ENCODE results near the gene CUTA. TPM values are rescaled to one million over a fixed set of nuclear protein-coding genes. Genes with fewer than 3 reads are reported as not detected.

Gene CUTA
- polyA plus RNA-seq, 1 of the 3 experiments (the other 2 are of a cell fraction), result 444 TPM

DNA sequence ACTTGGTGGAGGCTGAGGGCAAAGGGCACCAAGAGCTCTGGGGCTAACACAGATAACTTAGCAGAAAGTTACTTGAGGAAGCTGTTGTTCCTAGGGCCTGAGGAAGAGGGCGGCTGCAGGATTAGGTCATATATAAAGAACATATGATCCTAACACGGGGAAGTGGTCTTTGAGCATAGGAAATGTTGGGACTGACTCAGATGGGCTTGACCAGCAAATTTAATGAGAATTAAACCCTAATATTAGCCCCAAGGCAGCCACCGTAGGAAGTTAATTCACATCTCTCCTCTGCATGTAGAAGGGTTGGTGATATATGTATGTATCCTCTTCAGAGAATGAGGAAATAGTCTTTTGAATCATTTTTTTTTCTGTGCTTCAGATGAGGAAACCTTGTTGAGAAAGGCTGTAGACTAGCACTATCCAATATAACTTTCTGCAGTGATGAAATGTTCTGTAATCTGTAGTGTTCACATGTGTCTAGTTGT lies 27.3 kb upstream of the CUTA start (continued):
- no peak for TF ChIP-seq REST (IDR thresholded peaks at IDR 0.05; ENCODE audit: low read depth, low read length)
- TF ChIP-seq, protein P1, sequence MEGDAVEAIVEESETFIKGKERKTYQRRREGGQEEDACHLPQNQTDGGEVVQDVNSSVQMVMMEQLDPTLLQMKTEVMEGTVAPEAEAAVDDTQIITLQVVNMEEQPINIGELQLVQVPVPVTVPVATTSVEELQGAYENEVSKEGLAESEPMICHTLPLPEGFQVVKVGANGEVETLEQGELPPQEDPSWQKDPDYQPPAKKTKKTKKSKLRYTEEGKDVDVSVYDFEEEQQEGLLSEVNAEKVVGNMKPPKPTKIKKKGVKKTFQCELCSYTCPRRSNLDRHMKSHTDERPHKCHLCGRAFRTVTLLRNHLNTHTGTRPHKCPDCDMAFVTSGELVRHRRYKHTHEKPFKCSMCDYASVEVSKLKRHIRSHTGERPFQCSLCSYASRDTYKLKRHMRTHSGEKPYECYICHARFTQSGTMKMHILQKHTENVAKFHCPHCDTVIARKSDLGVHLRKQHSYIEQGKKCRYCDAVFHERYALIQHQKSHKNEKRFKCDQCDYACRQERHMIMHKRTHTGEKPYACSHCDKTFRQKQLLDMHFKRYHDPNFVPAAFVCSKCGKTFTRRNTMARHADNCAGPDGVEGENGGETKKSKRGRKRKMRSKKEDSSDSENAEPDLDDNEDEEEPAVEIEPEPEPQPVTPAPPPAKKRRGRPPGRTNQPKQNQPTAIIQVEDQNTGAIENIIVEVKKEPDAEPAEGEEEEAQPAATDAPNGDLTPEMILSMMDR (IDR thresholded peaks at IDR 0.05), result no peak

DNA sequence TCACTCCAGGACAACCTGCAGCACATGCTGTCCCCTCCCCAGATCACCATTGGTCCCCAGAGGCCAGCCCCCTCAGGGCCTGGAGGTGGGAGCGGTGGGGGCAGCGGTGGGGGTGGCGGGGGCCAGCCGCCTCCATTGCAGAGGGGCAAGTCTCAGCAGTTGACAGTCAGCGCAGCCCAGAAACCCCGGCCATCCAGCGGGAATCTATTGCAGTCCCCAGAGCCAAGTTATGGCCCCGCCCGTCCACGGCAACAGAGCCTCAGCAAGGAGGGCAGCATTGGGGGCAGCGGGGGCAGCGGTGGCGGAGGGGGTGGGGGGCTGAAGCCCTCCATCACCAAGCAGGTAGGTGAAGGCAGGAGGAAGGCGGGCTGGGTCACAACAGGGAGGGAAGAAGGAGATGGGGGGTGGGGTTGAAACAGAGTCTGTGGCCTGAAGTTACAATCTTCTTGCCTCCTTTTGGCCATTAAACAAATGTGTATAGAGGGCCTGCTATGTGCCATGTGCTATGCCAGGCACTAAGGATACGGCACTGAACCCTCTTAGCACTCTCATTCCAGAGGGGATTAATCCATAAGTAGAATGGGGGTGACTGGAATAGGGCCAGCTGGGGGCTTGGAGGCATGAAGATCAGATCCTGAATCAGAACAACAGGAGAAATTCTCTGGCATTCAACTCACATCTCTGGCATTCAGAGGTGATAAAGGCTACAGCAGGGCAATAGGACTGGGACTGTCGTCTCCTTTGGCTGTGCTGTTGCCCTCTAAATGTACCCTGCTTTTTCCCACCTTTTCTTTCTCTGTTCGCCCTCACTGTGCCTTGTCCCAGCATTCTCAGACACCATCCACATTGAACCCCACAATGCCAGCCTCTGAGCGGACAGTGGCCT lies 26.0 kb upstream of the CUTA start:
- Histone ChIP-seq H3K27ac (ENCODE audit: low read depth in 2 of 2, low read length in 1 of 2) (no peak overlapping the region), H3K4me1 (ENCODE audit: control insufficient read depth in 1 of 2, insufficient read depth in 2 of 2, low read depth in 1 of 2, low read length in 1 of 2) (no peaks in the 10 kb centered on the region), H3K9me3 (no peaks in the 10 kb centered on the region), H2AFZ (ENCODE audit: low read depth) (no peak overlapping the region), H3K9ac (no peak overlapping the region), H3F3A (replicated peaks; ENCODE audit: insufficient read depth) (no peaks in the 10 kb centered on the region), H3K9me2 (no peaks in the 10 kb centered on the region), H3K4me3 (ENCODE audit: low read depth in 2 of 2, low read length in 1 of 2) (no peak overlapping the region), H3K79me2 (ENCODE audit: insufficient read depth) (no peaks in the 10 kb centered on the region), H3K27me3 (ENCODE audit: insufficient read depth) (no peaks in the 10 kb centered on the region), H4K20me1 (ENCODE audit: insufficient read depth) (no peaks in the 10 kb centered on the region), H3K36me3 (replicated peaks in 1 of 2; ENCODE audit: control insufficient read depth in 1 of 2, insufficient read depth in 2 of 2, low read length in 1 of 2) (peaks cover 3 to 44% of the 10 kb centered on the region in 2 experiments), H3K4me2 (no peak overlapping the region)
- ChIA-PET CTCF (interaction anchor here (1.6 to 2.1 kb wide), 2 partner anchors 15 to 18 kb away, joined by 6 read pairs; no protein-coding TSS in a partner anchor), POLR2A (interaction anchor here (0.6 kb wide), 1 partner anchor 250 kb away, joined by 3 read pairs; no protein-coding TSS in a partner anchor)
- WGBS (ENCODE audit: low lambda C conversion rate), result 95% methylated on average over 9 of the region's 18 CpGs
- DNase-seq, result peak; percentile 20
- TF ChIP-seq REST (IDR thresholded peaks at IDR 0.05; ENCODE audit: low read depth, low read length) (no peak), SIN3A (IDR thresholded peaks at IDR 0.05; ENCODE audit: borderline replicate concordance, low read depth, low read length) (no peak), POLR2AphosphoS5 (IDR thresholded peaks at IDR 0.05; ENCODE audit: low read depth, low read length) (no peak), RCOR1 (IDR thresholded peaks at IDR 0.05; ENCODE audit: low read length) (no peak), FOXJ3 (CRISPR knock-in tag; IDR thresholded peaks at IDR 0.05) (no peak), CHD2 (IDR thresholded peaks at IDR 0.05; ENCODE audit: low read length, partially characterized antibody) (no peak), JUND (IDR thresholded peaks at IDR 0.05) (no peak), MXI1 (IDR thresholded peaks at IDR 0.05; ENCODE audit: low read depth, low read length) (no peak), TEAD4 (IDR thresholded peaks at IDR 0.05; ENCODE audit: borderline replicate concordance, insufficient read depth) (no peak), NRF1 (IDR thresholded peaks at IDR 0.05; ENCODE audit: low read depth, low read length) (no peak), ELF1 (IDR thresholded peaks at IDR 0.05) (no peak), ZBTB33 (IDR thresholded peaks at IDR 0.05; ENCODE audit: borderline replicate concordance, low read depth) (no peak)
- TF ChIP-seq, protein P2, sequence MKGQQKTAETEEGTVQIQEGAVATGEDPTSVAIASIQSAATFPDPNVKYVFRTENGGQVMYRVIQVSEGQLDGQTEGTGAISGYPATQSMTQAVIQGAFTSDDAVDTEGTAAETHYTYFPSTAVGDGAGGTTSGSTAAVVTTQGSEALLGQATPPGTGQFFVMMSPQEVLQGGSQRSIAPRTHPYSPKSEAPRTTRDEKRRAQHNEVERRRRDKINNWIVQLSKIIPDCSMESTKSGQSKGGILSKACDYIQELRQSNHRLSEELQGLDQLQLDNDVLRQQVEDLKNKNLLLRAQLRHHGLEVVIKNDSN (IDR thresholded peaks at IDR 0.05; ENCODE audit: borderline replicate concordance, low read depth), result no peak
- TF ChIP-seq, protein P3, sequence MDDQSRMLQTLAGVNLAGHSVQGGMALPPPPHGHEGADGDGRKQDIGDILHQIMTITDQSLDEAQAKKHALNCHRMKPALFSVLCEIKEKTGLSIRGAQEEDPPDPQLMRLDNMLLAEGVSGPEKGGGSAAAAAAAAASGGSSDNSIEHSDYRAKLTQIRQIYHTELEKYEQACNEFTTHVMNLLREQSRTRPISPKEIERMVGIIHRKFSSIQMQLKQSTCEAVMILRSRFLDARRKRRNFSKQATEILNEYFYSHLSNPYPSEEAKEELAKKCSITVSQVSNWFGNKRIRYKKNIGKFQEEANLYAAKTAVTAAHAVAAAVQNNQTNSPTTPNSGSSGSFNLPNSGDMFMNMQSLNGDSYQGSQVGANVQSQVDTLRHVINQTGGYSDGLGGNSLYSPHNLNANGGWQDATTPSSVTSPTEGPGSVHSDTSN (IDR thresholded peaks at IDR 0.05), result no peak

Data from SK-N-SH (cell line).